Mesenchymal stem cell (in vitro differentiated cells and primary cell): ENCODE measurements around the gene NIBAN1.

ENCODE experiments used
- DNase-seq: peaks from one replicate; pipeline ENCODE4 v3.0.0-alpha.2; 2013
- H2AFZ ChIP-seq: one replicate; pipeline ENCODE4 v1.6.1; 2013; ENCODE audit warnings: low read depth, mild to moderate bottlenecking, control low read depth, inconsistent platforms, low read length, moderate library complexity
- H2AK5ac ChIP-seq: 2 replicates; pipeline ENCODE4 v1.6.1; 2013; ENCODE audit warnings: low read length, moderate library complexity, mild to moderate bottlenecking, inconsistent platforms; ENCODE audit not compliant: severe bottlenecking
- H2BK120ac ChIP-seq: one replicate; pipeline ENCODE4 v1.6.1; 2013; ENCODE audit warnings: low read depth, mild to moderate bottlenecking, inconsistent platforms, low read length, moderate library complexity
- H2BK12ac ChIP-seq, 2 experiments: one replicate each; pipeline ENCODE4 v1.6.1; 2013; ENCODE audit warnings: inconsistent platforms in 2 of 2, low read length in 2 of 2, mild to moderate bottlenecking in 2 of 2, moderate library complexity in 2 of 2, control low read depth in 1 of 2
- H2BK15ac ChIP-seq: one replicate; pipeline ENCODE4 v1.6.1; 2013; ENCODE audit warnings: mild to moderate bottlenecking, low read depth, inconsistent platforms; ENCODE audit not compliant: poor library complexity, severe bottlenecking
- H2BK5ac ChIP-seq: 2 replicates; pipeline ENCODE4 v1.6.1; 2013; ENCODE audit warnings: low read depth, mild to moderate bottlenecking, low read length, control low read depth, inconsistent platforms; ENCODE audit not compliant: poor library complexity, severe bottlenecking
- H3K14ac ChIP-seq, 2 experiments: one replicate each; pipeline ENCODE4 v1.6.1; 2013; ENCODE audit warnings: inconsistent platforms in 2 of 2, low read length in 2 of 2, control low read depth in 1 of 2, mild to moderate bottlenecking in 1 of 2, moderate library complexity in 1 of 2
- H3K18ac ChIP-seq, 2 experiments: one replicate each; pipeline ENCODE4 v1.6.1; 2013; ENCODE audit warnings: inconsistent platforms in 2 of 2, low read length in 2 of 2, control low read depth in 1 of 2, low read depth in 1 of 2, mild to moderate bottlenecking in 1 of 2
- H3K23ac ChIP-seq, 2 experiments: one replicate each; pipeline ENCODE4 v1.6.1; 2013; ENCODE audit warnings: inconsistent platforms in 2 of 2, low read length in 2 of 2, mild to moderate bottlenecking in 2 of 2, moderate library complexity in 2 of 2, control low read depth in 1 of 2
- H3K27ac ChIP-seq: 2 replicates; pipeline ENCODE4 v1.5.1; 2013; ENCODE audit warnings: mild to moderate bottlenecking, moderate library complexity, low read length, control low read depth, inconsistent platforms; ENCODE audit not compliant: poor library complexity, severe bottlenecking
- H3K27me3 ChIP-seq, 2 experiments: 2 replicates each; pipeline versions ENCODE4 v1.6.1 to v1.7.0; 2013; ENCODE audit warnings: low read length in 2 of 2, mild to moderate bottlenecking in 2 of 2, moderate library complexity in 2 of 2, control low read depth in 1 of 2, inconsistent platforms in 1 of 2; ENCODE audit not compliant: control insufficient read depth in 1 of 2, insufficient read depth in 1 of 2
- H3K36me3 ChIP-seq, 2 experiments: 2 replicates each; pipeline versions ENCODE4 v1.6.1 to v1.7.0; 2013; ENCODE audit warnings: low read length in 2 of 2, control low read depth in 1 of 2, inconsistent platforms in 1 of 2, low read depth in 1 of 2, mild to moderate bottlenecking in 1 of 2; ENCODE audit not compliant: insufficient read depth in 2 of 2, control insufficient read depth in 1 of 2
- H3K4ac ChIP-seq, 2 experiments: one replicate each; pipeline ENCODE4 v1.6.1; 2013; ENCODE audit warnings: inconsistent platforms in 2 of 2, low read length in 2 of 2, mild to moderate bottlenecking in 2 of 2, moderate library complexity in 2 of 2, control low read depth in 1 of 2, low read depth in 1 of 2
- H3K4me1 ChIP-seq: 2 replicates; pipeline ENCODE4 v1.6.1; 2013; ENCODE audit warnings: low read depth, low read length, control low read depth; ENCODE audit not compliant: control insufficient read depth, insufficient read depth
- H3K4me2 ChIP-seq: 2 replicates; pipeline ENCODE4 v1.6.1; 2013; ENCODE audit warnings: low read length, mild to moderate bottlenecking, inconsistent platforms; ENCODE audit not compliant: poor library complexity, severe bottlenecking
- H3K4me3 ChIP-seq, 2 experiments: 2 replicates each; pipeline versions ENCODE4 v1.5.1 to v1.7.0; 2013; ENCODE audit warnings: low read length in 2 of 2, mild to moderate bottlenecking in 2 of 2, control low read depth in 1 of 2, low read depth in 1 of 2; ENCODE audit not compliant: insufficient read depth in 1 of 2
- H3K79me1 ChIP-seq: replicated peaks from 2 replicates; pipeline ENCODE4 v1.6.1; 2013; ENCODE audit warnings: mild to moderate bottlenecking, control low read depth, low read length, inconsistent platforms; ENCODE audit not compliant: poor library complexity, severe bottlenecking
- H3K9ac ChIP-seq: 2 replicates; pipeline ENCODE4 v1.7.0; 2013; ENCODE audit warnings: mild to moderate bottlenecking, low read length, moderate library complexity
- H3K9me3 ChIP-seq: 2 replicates; pipeline ENCODE4 v1.7.0; 2013; ENCODE audit warnings: mild to moderate bottlenecking, low read length; ENCODE audit not compliant: control insufficient read depth
- H4K8ac ChIP-seq: one replicate; pipeline ENCODE4 v1.6.1; 2013; ENCODE audit warnings: inconsistent platforms, mild to moderate bottlenecking, low read length, moderate library complexity
- H4K91ac ChIP-seq: one replicate; pipeline ENCODE4 v1.6.1; 2013; ENCODE audit warnings: mild to moderate bottlenecking, low read length, inconsistent platforms
- WGBS: methylation state at CpG from one replicate; pipeline ENCODE4 v1.1.7; 2013; ENCODE audit warnings: mixed read lengths; 5-methylcytosine and 5-hydroxymethylcytosine counted together

Gene NIBAN1

DNA sequence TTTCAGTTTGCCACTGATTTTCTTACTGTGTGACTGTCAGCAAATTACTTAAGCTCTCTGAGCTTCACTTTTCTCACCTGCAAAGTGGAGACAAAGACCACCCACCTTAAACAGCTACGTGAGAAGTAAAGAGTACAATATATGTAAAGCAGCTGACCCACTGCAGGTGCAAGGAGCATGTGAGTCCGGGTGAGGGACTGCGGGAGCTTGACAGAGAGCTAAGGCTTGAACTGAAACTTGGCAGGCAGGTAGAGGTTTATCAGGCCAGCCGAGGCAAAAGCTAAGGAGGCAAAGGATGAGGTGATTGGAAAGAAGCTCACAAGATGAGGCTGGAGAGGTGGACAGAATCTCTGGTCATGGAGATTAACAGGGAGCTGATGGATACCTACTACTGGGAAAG is 36.6 kb downstream of the NIBAN1 start:
- no peak overlapping the region for H3K4me2 ChIP-seq
- no peaks in the 10 kb centered on the region for H3K79me1 ChIP-seq
- peaks cover 2% of the 10 kb centered on the region for H3K4me1 ChIP-seq
- no peak overlapping the region for H2BK5ac ChIP-seq
- H3K36me3 ChIP-seq, result peaks cover 0 to 41% of the 10 kb centered on the region in 2 experiments
- no peak overlapping the region for H3K4ac ChIP-seq
- H3K14ac ChIP-seq, result no peak overlapping the region
- H2AK5ac ChIP-seq, result no peak overlapping the region
- no peaks in the 10 kb centered on the region for H3K9me3 ChIP-seq
- no peak overlapping the region for H3K23ac ChIP-seq
- no peak overlapping the region for H2BK120ac ChIP-seq
- H3K9ac ChIP-seq, result no peak overlapping the region
- H3K4me3 ChIP-seq, result no peak overlapping the region
- H2BK15ac ChIP-seq, result no peak overlapping the region
- WGBS, result 84% methylated on average over 4 of the region's 4 CpGs
- no peak overlapping the region for H4K8ac ChIP-seq
- no peak overlapping the region for H4K91ac ChIP-seq
- H2AFZ ChIP-seq, result no peak overlapping the region
- H3K27ac ChIP-seq, result no peak overlapping the region
- no peaks in the 10 kb centered on the region for H3K27me3 ChIP-seq
- no peak for DNase-seq
- H2BK12ac ChIP-seq, result no peak overlapping the region
- H3K18ac ChIP-seq, result no peak overlapping the region

DNA sequence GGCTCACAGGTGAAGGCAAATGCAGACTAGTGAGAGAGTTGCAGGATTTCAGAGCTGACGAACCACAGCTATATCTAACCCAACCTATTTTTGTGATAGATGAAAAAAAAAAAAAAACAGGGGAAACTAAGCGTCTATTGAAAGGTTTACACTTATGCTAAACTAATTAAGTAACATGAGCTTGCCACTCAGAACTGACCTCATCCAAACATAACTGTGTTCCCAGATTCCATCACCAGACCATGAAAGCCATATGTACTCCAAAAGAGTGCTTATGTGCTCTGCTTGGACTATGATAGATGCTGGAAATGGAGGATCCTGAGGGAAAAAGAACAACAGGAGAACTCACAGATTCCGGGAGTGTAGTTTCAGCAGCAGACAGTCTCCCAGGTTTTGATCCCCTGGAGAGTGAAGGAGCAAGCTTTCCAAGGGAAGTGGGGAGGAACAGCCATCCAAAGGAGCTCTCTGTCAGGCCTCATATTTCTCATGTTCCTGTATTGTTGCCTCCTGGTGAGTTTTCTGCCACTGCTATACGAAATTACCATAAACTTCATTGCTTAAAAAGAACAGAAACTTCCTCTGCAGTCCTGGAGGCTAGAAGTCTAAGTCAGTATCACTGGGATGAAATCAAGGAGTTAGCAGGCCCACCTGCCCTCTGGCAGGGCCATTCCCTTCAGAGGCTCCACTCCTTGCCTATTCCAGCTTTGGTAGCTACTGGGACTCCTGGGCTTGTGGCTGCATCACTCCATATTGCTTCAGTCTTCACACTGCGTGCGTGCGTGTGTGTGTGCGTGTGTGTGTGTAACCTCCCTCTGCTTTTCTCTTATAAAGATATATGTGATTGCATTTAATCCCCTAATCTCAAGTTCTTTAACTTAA is 38.1 kb downstream of the NIBAN1 start:
- Histone ChIP-seq H3K4me1 (peaks cover 2% of the 10 kb centered on the region), H3K36me3 (peaks cover 0 to 44% of the 10 kb centered on the region in 2 experiments), H3K4ac (no peak overlapping the region), H2AFZ (no peak overlapping the region), H2BK12ac (no peak overlapping the region), H2AK5ac (no peak overlapping the region), H2BK120ac (no peak overlapping the region), H4K8ac (no peak overlapping the region), H3K9me3 (no peaks in the 10 kb centered on the region), H3K18ac (peak overlapping the region in 1 of 2 experiments; percentile 49), H2BK5ac (no peak overlapping the region), H3K79me1 (no peaks in the 10 kb centered on the region), H3K23ac (no peak overlapping the region), H3K9ac (no peak overlapping the region), H4K91ac (no peak overlapping the region), H3K14ac (no peak overlapping the region), H3K4me2 (no peak overlapping the region), H3K4me3 (no peak overlapping the region), H2BK15ac (no peak overlapping the region), H3K27me3 (no peaks in the 10 kb centered on the region), H3K27ac (no peak overlapping the region)
- WGBS, result 96% methylated on average over 7 of the region's 8 CpGs
- DNase-seq, result no peak

DNA sequence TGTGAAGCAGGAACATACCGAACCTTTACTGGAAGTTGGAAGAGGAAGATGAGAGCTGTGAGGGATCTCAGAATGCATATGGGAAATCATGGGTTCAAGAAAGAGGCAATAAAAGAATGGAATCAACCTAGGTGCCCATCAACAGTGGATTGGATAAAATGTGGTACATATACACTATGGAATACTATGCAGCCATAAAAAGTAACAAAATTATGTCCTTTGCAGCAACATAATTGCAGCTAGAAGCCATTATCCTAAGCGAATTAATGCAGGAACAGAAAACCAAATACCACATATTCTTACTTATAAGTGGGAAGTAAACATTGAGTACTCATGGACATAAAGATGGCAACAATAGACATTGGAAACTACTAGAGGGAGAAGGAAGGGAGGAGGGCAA is 40.4 kb downstream of the NIBAN1 start:
- Histone ChIP-seq H2AK5ac (no peak overlapping the region), H4K8ac (no peak overlapping the region), H2BK12ac (no peak overlapping the region), H4K91ac (no peak overlapping the region), H3K79me1 (no peaks in the 10 kb centered on the region), H3K36me3 (peaks cover 0 to 51% of the 10 kb centered on the region in 2 experiments), H2BK15ac (no peak overlapping the region), H3K14ac (no peak overlapping the region), H2BK120ac (no peak overlapping the region), H2AFZ (no peak overlapping the region), H3K4me1 (no peaks in the 10 kb centered on the region), H2BK5ac (no peak overlapping the region), H3K27ac (no peak overlapping the region), H3K9ac (no peak overlapping the region), H3K4me2 (no peak overlapping the region), H3K4me3 (no peak overlapping the region), H3K18ac (no peak overlapping the region), H3K9me3 (no peaks in the 10 kb centered on the region), H3K27me3 (no peaks in the 10 kb centered on the region), H3K23ac (no peak overlapping the region), H3K4ac (no peak overlapping the region)
- DNase-seq, result no peak
- 87% methylated on average over 1 of the region's 2 CpGs for WGBS

DNA sequence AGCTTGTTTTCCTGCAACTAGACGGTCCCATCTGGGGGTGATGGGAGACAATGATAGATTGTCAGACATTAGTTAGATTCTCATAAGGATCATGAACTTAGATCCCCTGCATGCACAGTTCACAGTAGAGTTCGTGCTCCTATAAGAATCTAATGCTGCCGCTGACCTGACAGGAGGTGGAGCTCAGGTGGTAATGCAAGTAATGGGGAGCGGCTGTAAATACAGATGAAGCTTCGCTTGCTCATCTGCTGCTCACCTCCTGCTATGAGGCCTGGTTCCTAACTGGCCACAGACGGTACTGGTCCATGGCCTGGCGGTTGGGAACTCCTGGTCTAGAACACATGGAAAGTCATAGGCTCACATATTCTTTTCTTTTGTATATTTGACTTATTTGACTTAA is 42.0 kb downstream of the NIBAN1 start:
- 99% methylated on average over 5 of the region's 7 CpGs for WGBS

More for the DNA sequence above, 42.0 kb downstream of the NIBAN1 start:
- DNase-seq, result no peak
- Histone ChIP-seq H2BK120ac (no peak overlapping the region), H2AFZ (no peak overlapping the region), H3K14ac (no peak overlapping the region), H3K27ac (no peak overlapping the region), H3K23ac (no peak overlapping the region), H2BK15ac (no peak overlapping the region), H3K9me3 (no peaks in the 10 kb centered on the region), H3K4ac (no peak overlapping the region), H3K79me1 (no peaks in the 10 kb centered on the region), H4K91ac (no peak overlapping the region), H3K18ac (no peak overlapping the region), H2BK5ac (no peak overlapping the region), H4K8ac (no peak overlapping the region), H3K4me1 (no peaks in the 10 kb centered on the region), H3K4me2 (no peak overlapping the region), H2BK12ac (no peak overlapping the region), H3K36me3 (peaks cover 0 to 58% of the 10 kb centered on the region in 2 experiments), H2AK5ac (no peak overlapping the region), H3K9ac (no peak overlapping the region), H3K4me3 (no peak overlapping the region), H3K27me3 (no peaks in the 10 kb centered on the region)
